Smooth muscle cell of the brain vasculature (primary cell): ENCODE measurements around the gene CLIC5.

Experiments
- DNase-seq: peaks from one replicate; pipeline ENCODE4 v3.0.0-alpha.2; 2012; ENCODE audit warnings: low read depth, low spot score

The CLIC5 gene

GRCh38 chr6:46015119-46015968, at the start of gene CLIC5:
CLIC5 (minus strand) TSS chr6:46015860; CDS start chr6:46015542, 318 bp downstream.
- DNase-seq, result no peak

DNA sequence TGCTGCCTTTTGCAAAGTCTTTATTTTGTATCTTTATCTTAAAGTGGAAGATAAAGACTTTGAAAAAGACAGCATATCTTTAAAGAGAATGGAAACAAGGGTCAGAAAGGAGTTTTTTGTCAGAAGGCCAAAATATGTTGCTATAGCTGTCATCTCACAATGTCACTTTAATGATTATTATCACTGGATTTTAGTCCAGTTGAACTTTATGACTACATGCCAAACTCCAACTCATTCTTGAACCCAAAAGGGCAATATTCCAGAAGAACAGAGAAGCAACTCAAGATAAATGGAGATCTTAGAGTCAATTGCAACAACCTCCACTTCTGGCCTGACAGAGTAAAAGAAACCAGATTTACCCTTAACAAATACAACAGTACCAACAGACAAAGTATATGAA, 47.3 kb upstream of the CLIC5 start:
- no peak for DNase-seq

- no peak for DNase-seq
These were observed 46.7 kb upstream of the CLIC5 start for GRCh38 chr6:46062312-46062711.

DNA sequence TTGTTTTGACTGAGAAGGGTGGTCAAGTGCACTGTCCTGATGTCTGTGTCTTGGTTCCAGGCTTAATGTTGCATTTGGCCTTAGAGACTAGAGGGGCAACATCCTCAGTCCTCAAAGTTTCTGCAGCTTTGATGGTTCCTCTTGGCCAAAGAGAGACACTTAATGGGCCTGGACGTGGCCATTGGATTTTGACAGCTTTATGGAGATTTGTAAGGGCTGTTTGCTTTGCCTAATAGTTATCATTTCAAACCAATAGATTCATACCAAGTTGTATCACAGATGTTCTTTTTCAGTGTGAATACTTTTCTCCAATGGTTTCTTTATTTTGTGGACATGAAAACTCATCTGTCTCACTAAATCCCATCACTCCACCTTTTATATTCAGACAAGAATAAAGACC, 45.8 kb upstream of the CLIC5 start:
- no peak for DNase-seq

DNA sequence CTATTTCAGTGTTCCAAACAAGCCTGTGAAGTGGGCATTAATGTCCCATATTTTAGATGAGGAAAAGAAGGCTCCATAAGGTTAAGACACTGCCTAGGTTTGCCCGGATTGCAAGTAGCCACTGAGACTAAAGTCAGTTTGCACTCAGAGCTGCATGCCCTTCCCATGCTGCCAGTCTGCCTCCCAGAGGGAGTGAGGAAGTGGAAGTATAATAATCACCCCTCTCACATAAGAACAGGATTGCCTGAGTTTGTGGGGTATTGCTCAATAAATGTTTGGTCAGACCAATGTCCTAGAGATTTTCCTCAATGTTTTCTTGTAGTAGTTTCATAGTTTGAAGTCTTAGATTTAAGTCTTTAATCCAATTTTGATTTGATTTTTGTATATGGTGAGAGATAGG, 43.9 kb upstream of the CLIC5 start:
- no peak for DNase-seq

GRCh38 chr6:46058951-46059350, 43.3 kb upstream of the CLIC5 start:
- no peak for DNase-seq

DNA sequence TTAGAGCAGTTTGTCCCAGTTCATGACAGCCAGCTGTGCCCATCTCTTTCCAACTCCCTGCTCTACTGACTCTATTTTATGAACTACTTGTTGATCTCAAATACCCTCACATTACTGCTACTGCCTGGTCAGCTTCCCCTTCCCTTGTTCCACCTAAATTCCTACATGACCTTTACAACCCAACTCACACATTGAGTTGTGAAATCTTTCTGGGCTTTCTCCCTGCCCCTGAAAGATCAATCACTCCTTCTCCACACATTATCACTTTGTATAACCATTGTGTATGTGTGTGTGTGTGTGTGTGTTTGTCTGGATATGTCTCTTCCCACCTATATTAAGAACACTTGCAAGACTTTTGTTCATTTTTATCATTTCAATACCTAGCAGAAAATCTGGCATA, 42.1 kb upstream of the CLIC5 start:
- DNase-seq, result no peak

GRCh38 chr6:46056906-46057529, 41.4 kb upstream of the CLIC5 start:
- DNase-seq, result no peak

DNA sequence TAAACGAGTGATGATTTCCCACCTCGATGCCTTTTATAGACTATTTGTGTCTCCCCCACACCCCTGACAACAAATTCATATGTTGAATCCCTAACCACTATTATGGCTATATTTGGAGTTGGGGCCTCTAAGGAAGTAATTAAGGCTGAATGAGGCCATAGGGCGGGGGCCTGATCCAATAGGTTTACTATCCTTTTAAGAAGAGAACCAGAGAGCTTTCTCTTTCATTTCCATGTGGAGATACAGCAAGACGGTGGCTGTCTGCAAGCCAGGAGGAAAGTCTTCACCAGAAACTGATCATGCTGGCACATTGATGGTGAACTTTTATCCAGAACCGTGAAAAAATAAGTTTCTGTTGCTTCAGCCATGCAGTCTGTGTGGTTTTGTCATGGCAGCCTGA, 38.9 kb upstream of the CLIC5 start:
- DNase-seq, result no peak

- DNase-seq, result no peak
These were observed 37.6 kb upstream of the CLIC5 start for GRCh38 chr6:46053039-46053933.

DNA sequence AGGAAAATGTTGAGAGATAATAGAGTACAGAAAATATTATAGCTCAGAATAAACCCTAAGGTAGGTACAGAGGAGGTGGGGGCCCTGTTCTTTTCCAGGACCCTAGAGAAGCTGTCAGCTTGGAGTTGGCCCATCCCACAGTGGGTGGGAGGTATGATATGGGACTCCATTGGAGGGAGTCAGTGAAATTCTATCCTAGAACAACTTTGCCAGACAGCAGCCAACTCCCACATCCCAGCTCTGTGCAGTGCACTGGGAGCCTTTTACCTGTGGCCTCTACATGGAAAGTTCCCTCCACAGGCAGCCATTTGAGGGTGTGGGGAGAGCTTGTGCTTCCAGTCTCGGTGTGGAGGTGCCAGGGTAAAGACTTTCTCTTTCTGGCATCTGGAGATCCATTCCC, 36.8 kb upstream of the CLIC5 start:
- DNase-seq, result no peak

DNA sequence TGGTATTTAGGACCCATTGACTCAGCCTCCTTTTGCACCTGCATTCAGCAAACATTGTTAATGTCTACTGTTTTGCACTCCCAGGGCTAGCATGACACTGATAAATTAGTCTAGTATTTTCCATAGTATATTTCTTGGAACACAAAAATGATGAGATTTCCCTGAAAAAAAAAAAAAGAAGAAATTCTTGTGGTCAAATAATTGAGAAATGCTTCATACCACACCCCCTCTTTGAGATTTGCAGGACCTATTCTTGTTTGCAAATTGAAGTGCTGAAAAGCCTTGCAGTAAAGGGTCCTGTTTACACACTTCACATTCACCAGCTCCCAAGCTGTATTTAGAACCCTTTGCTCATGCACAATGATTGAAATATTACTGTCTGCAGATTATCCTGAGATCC, 36.3 kb upstream of the CLIC5 start:
- no peak for DNase-seq

GRCh38 chr6:46050845-46051405, 35.3 kb upstream of the CLIC5 start:
- DNase-seq, result no peak

- DNase-seq, result no peak
These were observed 33.1 kb upstream of the CLIC5 start for GRCh38 chr6:46048646-46049297.

DNA sequence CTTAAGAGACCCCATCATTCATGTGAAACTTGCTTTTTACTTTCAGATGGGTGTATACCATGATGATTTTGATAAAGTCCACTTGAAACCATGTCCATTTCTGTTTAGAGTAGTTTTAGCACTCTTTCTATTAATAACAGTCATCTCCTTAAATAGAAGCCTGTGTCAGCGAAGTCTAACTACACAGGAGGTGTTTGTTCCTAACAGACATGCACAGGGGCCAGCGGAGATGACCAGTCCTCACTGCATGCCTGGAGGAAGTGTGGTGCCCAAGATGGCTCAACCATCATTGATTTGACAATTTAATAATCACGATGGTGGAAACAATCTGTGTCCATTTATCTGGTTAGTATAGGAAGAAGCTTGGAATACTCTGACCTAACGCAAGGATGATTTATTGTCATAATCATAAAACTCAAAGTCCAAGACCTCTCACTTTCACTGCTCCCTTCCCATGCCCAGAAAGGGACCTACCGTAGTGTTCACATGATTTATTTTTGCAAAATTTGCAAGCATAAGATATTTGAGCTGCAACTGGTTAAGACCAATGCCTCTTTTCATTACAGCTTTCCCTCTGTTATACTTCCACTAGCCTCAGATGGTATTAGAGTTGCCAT, 31.0 kb upstream of the CLIC5 start:
- no peak for DNase-seq

DNA sequence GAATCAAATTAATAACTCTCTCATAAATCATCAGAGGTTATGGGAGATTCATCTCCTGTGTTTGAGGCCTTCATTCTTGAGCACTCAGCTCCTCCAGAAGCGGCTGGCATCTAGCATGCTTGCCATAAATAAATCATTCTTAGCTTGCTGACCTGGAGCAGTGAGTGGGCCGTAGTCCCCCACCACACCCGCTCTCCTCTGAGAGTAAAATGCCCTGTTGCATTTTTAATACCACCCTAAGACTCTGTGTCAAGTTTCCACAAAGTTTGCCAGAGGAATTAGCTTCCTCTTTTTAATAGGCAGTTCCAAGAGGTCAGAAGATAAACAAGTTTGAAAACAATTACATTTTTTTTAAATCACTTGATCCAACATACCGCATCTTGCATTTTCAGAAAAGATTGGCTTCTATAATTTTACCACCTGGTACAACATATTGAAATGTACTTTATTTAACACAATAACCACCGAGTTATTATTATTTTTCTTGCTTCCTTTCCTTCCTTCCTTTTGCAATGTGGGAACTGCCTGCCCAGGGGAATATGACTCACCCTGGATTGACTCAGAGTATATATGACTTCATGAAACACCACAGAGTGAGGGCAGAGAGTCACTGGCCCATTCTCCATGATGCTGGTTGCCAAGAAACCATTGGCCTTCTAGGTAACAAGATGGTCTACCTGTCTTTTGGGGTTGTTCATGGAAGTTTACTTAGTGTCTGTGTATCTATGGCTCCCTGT, 29.4 kb upstream of the CLIC5 start:
- peak; percentile 69 for DNase-seq

DNA sequence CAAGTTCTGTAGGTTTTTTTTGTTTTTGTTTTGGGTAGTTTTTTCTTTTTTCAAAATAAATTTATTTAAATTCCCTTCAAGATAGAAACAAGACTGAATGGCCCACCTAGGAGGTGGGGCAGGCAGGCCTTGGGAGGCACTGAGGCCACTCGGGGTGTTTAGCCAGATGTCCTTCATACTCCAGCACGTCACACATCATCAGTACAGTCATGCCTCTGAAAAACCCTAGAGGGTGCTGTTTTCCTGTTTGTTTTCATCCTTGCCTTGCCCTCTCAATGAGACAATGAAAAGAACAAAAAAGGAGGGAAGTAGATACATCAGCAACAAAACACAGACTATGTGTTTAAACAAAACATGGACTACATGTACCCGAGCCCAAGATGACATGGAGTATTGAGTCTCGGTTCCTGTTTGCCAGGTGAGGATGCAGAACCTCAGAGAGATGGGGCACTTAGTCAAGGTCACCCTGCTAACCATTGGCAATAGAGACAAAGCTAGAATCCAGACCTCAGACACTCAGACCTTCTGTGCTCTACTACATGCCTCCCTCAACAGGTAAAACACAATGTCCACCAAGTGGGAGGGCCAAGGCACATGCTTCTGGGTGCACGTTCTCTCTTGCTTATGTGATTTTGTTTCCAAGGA, 26.8 kb upstream of the CLIC5 start:
- no peak for DNase-seq

- no peak for DNase-seq
These were observed 24.6 kb upstream of the CLIC5 start for GRCh38 chr6:46040288-46040687.

GRCh38 chr6:46039646-46040045, 24.0 kb upstream of the CLIC5 start:
- DNase-seq, result no peak

DNA sequence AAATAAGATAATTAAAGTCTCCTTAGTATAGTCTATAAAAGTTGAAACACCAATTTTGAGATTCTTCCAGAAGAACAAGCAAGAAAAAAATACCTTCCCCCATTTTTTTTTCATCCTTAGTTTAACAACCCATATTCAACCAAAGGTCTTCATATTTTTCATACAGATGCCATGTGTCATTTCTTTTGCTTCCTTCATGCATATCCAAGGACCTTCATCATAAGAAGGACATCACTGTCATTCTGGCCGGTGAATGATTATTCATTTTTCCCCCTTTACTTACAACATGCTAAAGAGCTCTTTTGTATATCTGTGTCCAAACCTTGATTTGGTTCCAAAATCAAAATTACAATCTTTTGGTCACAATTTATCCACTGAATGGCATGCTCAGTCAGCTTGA, 21.3 kb upstream of the CLIC5 start:
- DNase-seq, result no peak
